ENCODE results near the gene CSK.

The CSK gene

GRCh38 chr15:74775132-74775562, 6.7 kb upstream of the CSK start:
- H3K4me2 ChIP-seq (ENCODE audit: low read depth, low read length), result peak overlapping the region; percentile 70

DNA sequence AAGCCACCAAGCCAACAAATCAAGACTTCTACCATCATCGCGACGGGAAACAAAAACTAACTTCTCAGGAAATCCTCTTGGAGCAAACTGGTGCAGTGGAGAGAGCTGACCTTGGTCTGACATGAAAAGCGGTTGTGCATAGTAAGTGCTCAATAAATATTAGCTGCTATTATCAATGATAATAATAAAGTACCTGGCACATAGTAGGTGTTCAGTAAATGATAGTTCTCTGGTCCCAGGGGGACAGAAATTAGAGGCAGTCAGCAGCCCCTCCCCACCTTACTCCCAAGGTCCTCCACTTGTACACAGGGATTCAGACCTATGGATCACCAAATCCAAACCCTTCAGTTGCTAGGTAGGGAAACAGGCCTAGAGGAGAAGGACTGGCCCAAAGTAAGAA, 6.0 kb upstream of the CSK start:
- Histone ChIP-seq H3K9me3 (replicated peaks; ENCODE audit: insufficient read depth, low read length) (no peaks in the 10 kb centered on the region), H3K9me2 (replicated peaks; ENCODE audit: insufficient read depth, low read length) (no peaks in the 10 kb centered on the region), H3K79me2 (ENCODE audit: low read length) (peaks cover 25% of the 10 kb centered on the region), H4K20me1 (ENCODE audit: insufficient read depth, low read length) (no peaks in the 10 kb centered on the region), H3K4me1 (ENCODE audit: low read length) (peaks cover 86% of the 10 kb centered on the region), H3K4me2 (ENCODE audit: low read depth, low read length) (no peak overlapping the region), H3K27me3 (replicated peaks; ENCODE audit: insufficient read depth, low read length) (no peaks in the 10 kb centered on the region), H3F3A (ENCODE audit: insufficient read depth, low read length) (peaks cover 56% of the 10 kb centered on the region), H3K36me3 (replicated peaks; ENCODE audit: insufficient read depth, low read length) (no peaks in the 10 kb centered on the region), H2AFZ (ENCODE audit: low read length) (no peak overlapping the region), H3K9ac (ENCODE audit: low read length) (no peak overlapping the region), H3K27ac (ENCODE audit: low read length) (peak overlapping the region; percentile 94; the same call in 1 of the 2 replicates), H3K4me3 (ENCODE audit: low read length) (no peak overlapping the region)
- no peak for DNase-seq
- TF ChIP-seq CTCF (IDR thresholded peaks at IDR 0.05; ENCODE audit: low read length) (no peak), EZH2phosphoT487 (IDR thresholded peaks at IDR 0.05; ENCODE audit: low read length) (no peak), EZH2 (optimal IDR thresholded peaks at IDR 0.05; ENCODE audit: low read depth, low read length) (no peak)

More at GRCh38 chr15:74775132-74775562, 6.7 kb upstream of the CSK start:
- Histone ChIP-seq H3K9ac (ENCODE audit: low read length) (no peak overlapping the region), H3K36me3 (replicated peaks; ENCODE audit: insufficient read depth, low read length) (no peaks in the 10 kb centered on the region), H3K4me1 (ENCODE audit: low read length) (peaks cover 83% of the 10 kb centered on the region), H3F3A (ENCODE audit: insufficient read depth, low read length) (peaks cover 49% of the 10 kb centered on the region), H3K4me3 (ENCODE audit: low read length) (no peak overlapping the region), H3K79me2 (ENCODE audit: low read length) (peaks cover 19% of the 10 kb centered on the region), H3K27me3 (replicated peaks; ENCODE audit: insufficient read depth, low read length) (no peaks in the 10 kb centered on the region), H3K9me2 (replicated peaks; ENCODE audit: insufficient read depth, low read length) (no peaks in the 10 kb centered on the region), H4K20me1 (ENCODE audit: insufficient read depth, low read length) (no peaks in the 10 kb centered on the region), H3K9me3 (replicated peaks; ENCODE audit: insufficient read depth, low read length) (no peaks in the 10 kb centered on the region), H3K27ac (ENCODE audit: low read length) (peak overlapping the region; percentile 94; the same call in 1 of the 2 replicates), H2AFZ (ENCODE audit: low read length) (peak overlapping the region; percentile 10; the same call in 1 of the 2 replicates)
- DNase-seq, result peak; percentile 47
- no peak for TF ChIP-seq EZH2 (optimal IDR thresholded peaks at IDR 0.05; ENCODE audit: low read depth, low read length)
- no peak for TF ChIP-seq CTCF (IDR thresholded peaks at IDR 0.05; ENCODE audit: low read length)
- no peak for TF ChIP-seq EZH2phosphoT487 (IDR thresholded peaks at IDR 0.05; ENCODE audit: low read length)

DNA sequence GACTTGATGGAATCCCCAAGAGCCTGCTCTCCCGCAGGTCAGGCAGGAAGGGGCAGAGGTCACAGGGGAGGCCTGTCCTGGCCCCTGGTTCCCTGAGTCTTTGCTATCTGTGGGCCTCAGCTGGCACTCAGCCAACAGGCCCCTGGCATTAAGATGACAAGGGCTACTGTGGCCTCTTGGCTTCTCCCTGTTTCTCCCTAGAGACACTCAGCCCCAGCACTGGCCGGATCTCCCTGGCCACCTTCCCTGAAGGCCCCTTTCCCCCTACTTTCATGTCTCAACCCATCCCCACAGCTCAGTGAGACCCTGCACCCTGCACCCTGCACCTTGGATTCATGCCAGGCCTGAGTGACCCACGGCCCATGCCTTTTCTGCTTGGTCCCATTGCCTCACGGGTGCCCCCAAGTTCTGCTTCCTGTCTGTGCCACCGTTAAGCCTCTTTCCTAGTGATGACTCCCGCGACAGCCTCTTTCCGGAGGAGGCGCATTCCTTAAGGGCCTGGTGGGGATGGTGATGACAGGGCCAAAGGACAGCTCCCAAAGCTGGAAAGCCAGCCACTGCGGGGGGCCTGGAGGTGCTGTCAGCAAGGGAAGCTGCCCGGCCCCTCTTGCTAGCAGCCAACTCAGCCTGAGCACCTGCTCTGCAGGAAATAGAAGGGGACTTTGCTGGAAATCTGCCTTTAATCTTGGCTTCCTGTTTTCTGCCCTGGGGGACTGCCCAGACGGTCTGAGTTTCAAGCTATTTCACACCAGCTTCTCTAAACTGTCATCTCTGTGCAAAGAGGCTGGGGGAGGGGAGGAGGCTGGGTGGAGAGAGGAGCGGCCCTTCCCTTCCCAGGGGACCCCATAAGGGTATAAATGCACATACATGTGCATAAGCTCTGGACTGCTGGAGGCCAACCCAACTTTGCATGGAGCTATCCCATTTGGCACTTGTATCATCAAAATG, 4.8 kb upstream of the CSK start:
- no peaks in the 10 kb centered on the region for H3K27me3 ChIP-seq (replicated peaks; ENCODE audit: insufficient read depth, low read length)
- peaks cover 25% of the 10 kb centered on the region for H3K79me2 ChIP-seq (ENCODE audit: low read length)
- H2AFZ ChIP-seq (ENCODE audit: low read length), result peak overlapping the region; percentile 47
- peaks cover 84% of the 10 kb centered on the region for H3K4me1 ChIP-seq (ENCODE audit: low read length)
- H3K4me3 ChIP-seq (ENCODE audit: low read length), result peak overlapping the region; percentile 25
- H3K36me3 ChIP-seq (replicated peaks; ENCODE audit: insufficient read depth, low read length), result no peaks in the 10 kb centered on the region
- DNase-seq, result peak; percentile 87
- H3F3A ChIP-seq (ENCODE audit: insufficient read depth, low read length), result peaks cover 65% of the 10 kb centered on the region
- H3K9ac ChIP-seq (ENCODE audit: low read length), result peak overlapping the region; percentile 55
- TF ChIP-seq EZH2 (optimal IDR thresholded peaks at IDR 0.05; ENCODE audit: low read depth, low read length), result no peak
- TF ChIP-seq CTCF (IDR thresholded peaks at IDR 0.05; ENCODE audit: low read length), result no peak
- TF ChIP-seq EZH2phosphoT487 (IDR thresholded peaks at IDR 0.05; ENCODE audit: low read length), result no peak
- no peaks in the 10 kb centered on the region for H4K20me1 ChIP-seq (ENCODE audit: insufficient read depth, low read length)
- H3K4me2 ChIP-seq (ENCODE audit: low read depth, low read length), result peak overlapping the region; percentile 72
- peak overlapping the region; percentile 94 for H3K27ac ChIP-seq (ENCODE audit: low read length)
- no peaks in the 10 kb centered on the region for H3K9me2 ChIP-seq (replicated peaks; ENCODE audit: insufficient read depth, low read length)
- H3K9me3 ChIP-seq (replicated peaks; ENCODE audit: insufficient read depth, low read length), result no peaks in the 10 kb centered on the region
